Dermis lymphatic vessel endothelial cell (primary cell): ENCODE measurements around the gene CDKN1A. TPM values are rescaled to one million over a fixed set of nuclear protein-coding genes. Genes with fewer than 3 reads are reported as not detected.

ENCODE experiments used
- total RNA-seq: library from RNA; depleted of rRNA; stranded (reverse); fragments of >200 nt; gene quantifications from 2 replicates; pipeline ENCODE4 v1.2.1, GENCODE V29; 2014

The CDKN1A gene
- total RNA-seq, result 63.7 and 94.0 TPM in 2 replicates

GRCh38 chr6:36678488-36679042 is at the start of gene CDKN1A:
Gene CDKN1A, plus strand, starts transcription at chr6:36678714. Its CDS starts 5,388 bp downstream, at chr6:36684102.

GRCh38 chr6:36697481-36697903 is 19.0 kb downstream of the CDKN1A start, which contains the start of gene RAB44:
Gene RAB44, plus strand, starts transcription at chr6:36697826. Its CDS starts 6,410 bp downstream, at chr6:36704236.

Other genes starting within 250 kb of the CDKN1A start
- 0.09 and 0.11 TPM in 2 replicates for gene PXT1, start 235.9 kb upstream of the CDKN1A start, total RNA-seq
- gene KCTD20, start 235.7 kb upstream of the CDKN1A start, total RNA-seq, result 132 and 149 TPM in 2 replicates
- 8.6 and 13.3 TPM in 2 replicates for gene STK38, start 131.2 kb upstream of the CDKN1A start, total RNA-seq
- gene SRSF3, start 84.4 kb upstream of the CDKN1A start, total RNA-seq, result 241 and 365 TPM in 2 replicates
- not detected in 2 replicates for gene RAB44, start 19.1 kb downstream of the CDKN1A start, total RNA-seq
- 4.2 and 4.4 TPM in 2 replicates for gene CPNE5, start 160.7 kb downstream of the CDKN1A start, total RNA-seq
- gene PPIL1, start 196.1 kb downstream of the CDKN1A start, total RNA-seq, result 16.8 TPM in 2 replicates
- gene C6orf89, start 207.2 kb downstream of the CDKN1A start, total RNA-seq, result 26.3 and 27.6 TPM in 2 replicates